AG09309 (cell line): ENCODE data around the gene MCC.

Experiments
- DNase-seq: peaks from one replicate; pipeline ENCODE4 v3.0.0-alpha.2; 2010; ENCODE audit warnings: low read depth
- H3K4me3 ChIP-seq: 2 replicates; pipeline ENCODE4 v1.5.1; 2011; ENCODE audit warnings: mild to moderate bottlenecking, low read depth, low read length, moderate library complexity; ENCODE audit not compliant: control insufficient read depth
- TF ChIP-seq, protein P1 (sequence below): IDR thresholded peaks from 2 replicates; pipeline ENCODE4 v1.5.1; 2011; ENCODE audit warnings: mild to moderate bottlenecking, low read depth, low read length, inconsistent platforms; ENCODE audit not compliant: insufficient read depth, control insufficient read depth; ENCODE audit errors: missing control alignments

Gene MCC

DNA sequence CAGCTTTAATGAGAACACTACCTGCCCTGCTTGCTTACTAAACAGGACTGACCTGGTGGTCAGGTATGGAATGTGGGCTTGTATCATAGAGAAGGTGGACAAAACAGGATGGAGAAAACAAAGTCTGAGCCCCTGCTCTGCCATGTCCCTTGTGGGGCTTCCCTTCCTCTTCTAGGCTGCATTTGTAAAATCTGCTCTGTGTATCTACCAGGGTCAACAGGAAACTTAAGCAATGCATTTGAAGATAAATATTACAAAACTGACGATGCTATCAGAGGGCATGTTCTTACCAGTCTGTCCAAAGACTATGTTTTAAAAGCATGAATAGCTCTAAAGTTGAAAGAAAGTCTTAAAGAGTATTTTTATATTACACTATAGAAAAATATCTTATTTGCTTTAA is 282.9 kb downstream of the MCC start:
- TF ChIP-seq, protein P1, sequence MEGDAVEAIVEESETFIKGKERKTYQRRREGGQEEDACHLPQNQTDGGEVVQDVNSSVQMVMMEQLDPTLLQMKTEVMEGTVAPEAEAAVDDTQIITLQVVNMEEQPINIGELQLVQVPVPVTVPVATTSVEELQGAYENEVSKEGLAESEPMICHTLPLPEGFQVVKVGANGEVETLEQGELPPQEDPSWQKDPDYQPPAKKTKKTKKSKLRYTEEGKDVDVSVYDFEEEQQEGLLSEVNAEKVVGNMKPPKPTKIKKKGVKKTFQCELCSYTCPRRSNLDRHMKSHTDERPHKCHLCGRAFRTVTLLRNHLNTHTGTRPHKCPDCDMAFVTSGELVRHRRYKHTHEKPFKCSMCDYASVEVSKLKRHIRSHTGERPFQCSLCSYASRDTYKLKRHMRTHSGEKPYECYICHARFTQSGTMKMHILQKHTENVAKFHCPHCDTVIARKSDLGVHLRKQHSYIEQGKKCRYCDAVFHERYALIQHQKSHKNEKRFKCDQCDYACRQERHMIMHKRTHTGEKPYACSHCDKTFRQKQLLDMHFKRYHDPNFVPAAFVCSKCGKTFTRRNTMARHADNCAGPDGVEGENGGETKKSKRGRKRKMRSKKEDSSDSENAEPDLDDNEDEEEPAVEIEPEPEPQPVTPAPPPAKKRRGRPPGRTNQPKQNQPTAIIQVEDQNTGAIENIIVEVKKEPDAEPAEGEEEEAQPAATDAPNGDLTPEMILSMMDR = no peak
- no peak overlapping the region for H3K4me3 ChIP-seq
- DNase-seq = no peak

- DNase-seq = no peak
- no peak overlapping the region for H3K4me3 ChIP-seq
- TF ChIP-seq, protein P1 = no peak
These were observed 283.6 kb downstream of the MCC start for GRCh38 chr5:113204525-113205161.

- H3K4me3 ChIP-seq = no peak overlapping the region
- TF ChIP-seq, protein P1 = no peak
These were observed 284.3 kb downstream of the MCC start for GRCh38 chr5:113203916-113204315.

DNA sequence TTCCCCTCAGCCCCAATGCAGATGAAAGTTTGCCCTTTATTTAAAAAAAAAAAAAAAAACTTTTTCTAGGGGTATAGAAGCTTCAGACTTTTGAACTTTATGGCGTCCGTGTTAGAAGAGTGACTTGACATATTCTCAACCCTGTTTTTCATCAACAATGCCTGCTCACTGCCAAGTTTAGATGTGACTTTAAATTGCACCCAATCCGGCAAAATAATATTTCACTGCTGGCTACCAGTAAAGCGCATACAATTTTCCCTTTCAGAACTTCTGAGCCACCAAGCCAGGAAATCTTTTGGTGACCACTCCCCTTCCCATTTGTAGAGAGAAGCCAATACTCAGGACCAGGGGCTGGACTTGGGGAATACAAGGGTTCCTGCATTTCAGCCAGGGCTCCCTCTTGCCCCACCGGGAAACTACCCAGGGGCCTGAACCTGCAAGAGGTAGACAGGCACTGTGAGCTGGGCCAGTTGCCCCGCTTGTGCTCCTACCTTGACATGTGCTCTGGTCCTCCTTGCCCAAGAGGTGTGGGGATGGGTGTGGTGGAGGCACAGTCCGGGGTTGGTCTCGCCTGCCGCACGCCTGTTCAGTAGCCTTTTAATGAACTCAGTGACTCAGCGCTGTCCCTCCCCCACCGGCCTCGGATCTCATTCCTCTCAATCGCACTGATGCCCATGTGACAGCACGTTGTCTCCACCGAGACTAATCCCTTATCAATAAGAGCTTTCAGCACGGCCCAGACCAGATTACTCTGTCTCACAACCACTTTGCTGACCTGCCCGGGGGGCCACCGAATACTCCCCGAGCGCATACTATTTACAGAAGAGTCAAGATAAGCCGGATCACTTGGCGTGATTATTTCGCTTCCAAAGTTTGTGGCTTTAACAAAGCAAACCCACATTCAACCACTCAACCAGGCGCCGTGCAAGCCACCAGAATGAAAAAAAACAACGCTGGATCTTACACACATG is 285.2 kb downstream of the MCC start:
- no peak for DNase-seq
- no peak overlapping the region for H3K4me3 ChIP-seq
- TF ChIP-seq, protein P1 = no peak

More at GRCh38 chr5:113203916-113204315, 284.3 kb downstream of the MCC start:
- no peak for DNase-seq

- no peak for DNase-seq
- TF ChIP-seq, protein P1 = no peak
- no peak overlapping the region for H3K4me3 ChIP-seq
These were observed 286.0 kb downstream of the MCC start for GRCh38 chr5:113202287-113202686.

DNA sequence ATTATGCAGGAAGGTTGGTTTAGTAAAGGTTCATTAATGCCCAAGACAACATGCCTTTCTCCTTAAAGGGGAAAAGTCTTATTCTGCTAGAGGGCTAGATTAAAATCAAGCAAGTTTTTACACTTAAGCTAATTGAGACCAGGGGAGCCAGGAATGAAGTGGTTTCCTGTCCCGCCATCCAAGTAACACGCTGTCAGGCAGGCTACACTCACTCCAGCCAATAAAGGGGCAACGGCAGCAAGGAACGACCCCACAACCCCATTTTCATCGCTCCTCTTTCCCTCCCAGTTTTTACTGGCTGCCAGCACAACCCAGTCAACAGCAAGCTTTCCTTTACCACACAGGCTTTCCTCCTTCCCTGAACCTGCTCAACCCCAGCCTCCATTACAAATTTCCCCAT is 286.5 kb downstream of the MCC start:
- TF ChIP-seq, protein P1 = no peak
- no peak overlapping the region for H3K4me3 ChIP-seq
- DNase-seq = no peak
